ENCODE results near the gene PLCH2. TPM values are rescaled to one million over a fixed set of nuclear protein-coding genes. Genes with fewer than 3 reads are reported as not detected.
A peak's percentile ranks its signal among the peaks of the same experiment; 100 is the strongest.

Gene PLCH2
- total and polyA plus RNA-seq, 2 of the 13 experiments (the other 11 are each of a cell fraction or from before 2014, with no cell fraction given) = 0.15 to 0.67 TPM

DNA sequence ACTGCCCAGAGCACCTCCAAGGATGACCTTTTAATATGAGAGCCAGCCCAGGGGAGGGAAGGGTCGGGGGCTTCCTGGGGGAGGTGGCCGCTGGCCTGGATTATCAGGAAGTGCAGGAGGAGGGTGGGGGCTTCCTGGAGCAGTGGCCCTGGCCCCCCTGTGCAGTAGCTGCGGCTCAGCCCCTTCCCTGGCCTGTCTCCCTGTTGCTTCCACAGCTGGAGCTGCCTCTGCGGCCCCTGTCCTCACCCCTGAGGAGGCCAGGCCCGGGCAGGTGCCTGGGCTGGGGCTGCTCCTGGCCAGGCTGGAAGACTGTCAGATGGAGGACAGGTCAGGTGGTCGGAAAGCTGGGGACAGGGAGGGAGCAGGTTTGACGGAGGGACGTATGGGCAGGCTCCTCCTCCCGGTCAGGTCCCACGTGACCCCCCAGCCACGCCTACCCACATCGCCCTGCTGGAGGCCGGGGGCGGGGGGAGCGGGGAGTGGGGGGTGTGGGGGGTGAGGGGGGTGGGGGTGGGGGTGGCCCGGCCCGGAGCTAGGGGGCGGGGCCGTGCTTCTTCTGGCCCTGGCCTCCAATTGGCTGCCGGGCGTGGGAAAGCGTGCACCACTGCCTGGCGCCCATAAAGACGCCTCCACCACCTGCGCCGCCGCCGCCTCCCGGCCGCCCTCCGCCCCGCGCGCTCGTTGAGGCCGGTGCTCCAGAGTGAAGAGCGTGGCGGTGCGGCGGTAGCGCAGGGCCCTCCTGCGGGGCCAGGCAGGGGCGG, 69.8 kb downstream of the PLCH2 start (continued):
- TF ChIP-seq ARID2 (CRISPR knock-in tag; IDR thresholded peaks at IDR 0.05; ENCODE audit: borderline replicate concordance) (no peak), HCFC1 (IDR thresholded peaks at IDR 0.05; ENCODE audit: low read depth, low read length) (no peak; the same call in 1 of the 2 replicates), RELA (CRISPR knock-in tag; IDR thresholded peaks at IDR 0.05) (no peak), ZFP41 (CRISPR knock-in tag; IDR thresholded peaks at IDR 0.05; ENCODE audit: borderline replicate concordance) (no peak), ZNF75D (CRISPR knock-in tag; IDR thresholded peaks at IDR 0.05; ENCODE audit: borderline replicate concordance) (no peak), EZH2 (conservative IDR thresholded peaks at IDR 0.05; ENCODE audit: low read depth, low read length) (no peak), ZNF260 (CRISPR knock-in tag; IDR thresholded peaks at IDR 0.05; ENCODE audit: borderline replicate concordance, low read depth) (peak; percentile 71; the same call in 1 of the 2 replicates), HHEX (CRISPR knock-in tag; IDR thresholded peaks at IDR 0.05) (no peak), HOXA7 (CRISPR knock-in tag; IDR thresholded peaks at IDR 0.05) (no peak), ZFYVE20 (CRISPR knock-in tag; IDR thresholded peaks at IDR 0.05; ENCODE audit: borderline replicate concordance, low read depth) (no peak), ZNF253 (CRISPR knock-in tag; IDR thresholded peaks at IDR 0.05; ENCODE audit: borderline replicate concordance) (no peak), CREB1 (IDR thresholded peaks at IDR 0.05) (no peak), CREB1 (CRISPR knock-in tag; IDR thresholded peaks at IDR 0.05) (no peak), WIZ (CRISPR knock-in tag; IDR thresholded peaks at IDR 0.05) (no peak), ISL2 (CRISPR knock-in tag; IDR thresholded peaks at IDR 0.05) (0 out of 2 replicates have a peak, but pooled peaks have one; percentile 34)
- TF ChIP-seq, protein P1, sequence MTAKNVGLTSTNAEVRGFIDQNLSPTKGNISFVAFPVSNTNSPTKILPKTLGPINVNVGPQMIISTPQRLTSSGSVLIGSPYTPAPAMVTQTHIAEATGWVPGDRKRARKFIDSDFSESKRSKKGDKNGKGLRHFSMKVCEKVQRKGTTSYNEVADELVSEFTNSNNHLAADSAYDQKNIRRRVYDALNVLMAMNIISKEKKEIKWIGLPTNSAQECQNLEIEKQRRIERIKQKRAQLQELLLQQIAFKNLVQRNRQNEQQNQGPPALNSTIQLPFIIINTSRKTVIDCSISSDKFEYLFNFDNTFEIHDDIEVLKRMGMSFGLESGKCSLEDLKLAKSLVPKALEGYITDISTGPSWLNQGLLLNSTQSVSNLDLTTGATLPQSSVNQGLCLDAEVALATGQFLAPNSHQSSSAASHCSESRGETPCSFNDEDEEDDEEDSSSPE (CRISPR knock-in tag; IDR thresholded peaks at IDR 0.05) = peak; percentile 59
- TF ChIP-seq, protein P2, sequence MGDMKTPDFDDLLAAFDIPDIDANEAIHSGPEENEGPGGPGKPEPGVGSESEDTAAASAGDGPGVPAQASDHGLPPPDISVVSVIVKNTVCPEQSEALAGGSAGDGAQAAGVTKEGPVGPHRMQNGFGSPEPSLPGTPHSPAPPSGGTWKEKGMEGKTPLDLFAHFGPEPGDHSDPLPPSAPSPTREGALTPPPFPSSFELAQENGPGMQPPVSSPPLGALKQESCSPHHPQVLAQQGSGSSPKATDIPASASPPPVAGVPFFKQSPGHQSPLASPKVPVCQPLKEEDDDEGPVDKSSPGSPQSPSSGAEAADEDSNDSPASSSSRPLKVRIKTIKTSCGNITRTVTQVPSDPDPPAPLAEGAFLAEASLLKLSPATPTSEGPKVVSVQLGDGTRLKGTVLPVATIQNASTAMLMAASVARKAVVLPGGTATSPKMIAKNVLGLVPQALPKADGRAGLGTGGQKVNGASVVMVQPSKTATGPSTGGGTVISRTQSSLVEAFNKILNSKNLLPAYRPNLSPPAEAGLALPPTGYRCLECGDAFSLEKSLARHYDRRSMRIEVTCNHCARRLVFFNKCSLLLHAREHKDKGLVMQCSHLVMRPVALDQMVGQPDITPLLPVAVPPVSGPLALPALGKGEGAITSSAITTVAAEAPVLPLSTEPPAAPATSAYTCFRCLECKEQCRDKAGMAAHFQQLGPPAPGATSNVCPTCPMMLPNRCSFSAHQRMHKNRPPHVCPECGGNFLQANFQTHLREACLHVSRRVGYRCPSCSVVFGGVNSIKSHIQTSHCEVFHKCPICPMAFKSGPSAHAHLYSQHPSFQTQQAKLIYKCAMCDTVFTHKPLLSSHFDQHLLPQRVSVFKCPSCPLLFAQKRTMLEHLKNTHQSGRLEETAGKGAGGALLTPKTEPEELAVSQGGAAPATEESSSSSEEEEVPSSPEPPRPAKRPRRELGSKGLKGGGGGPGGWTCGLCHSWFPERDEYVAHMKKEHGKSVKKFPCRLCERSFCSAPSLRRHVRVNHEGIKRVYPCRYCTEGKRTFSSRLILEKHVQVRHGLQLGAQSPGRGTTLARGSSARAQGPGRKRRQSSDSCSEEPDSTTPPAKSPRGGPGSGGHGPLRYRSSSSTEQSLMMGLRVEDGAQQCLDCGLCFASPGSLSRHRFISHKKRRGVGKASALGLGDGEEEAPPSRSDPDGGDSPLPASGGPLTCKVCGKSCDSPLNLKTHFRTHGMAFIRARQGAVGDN (CRISPR knock-in tag; IDR thresholded peaks at IDR 0.05) = 0 out of 2 replicates have a peak, but pooled peaks have one; percentile 74
- TF ChIP-seq, protein P3, sequence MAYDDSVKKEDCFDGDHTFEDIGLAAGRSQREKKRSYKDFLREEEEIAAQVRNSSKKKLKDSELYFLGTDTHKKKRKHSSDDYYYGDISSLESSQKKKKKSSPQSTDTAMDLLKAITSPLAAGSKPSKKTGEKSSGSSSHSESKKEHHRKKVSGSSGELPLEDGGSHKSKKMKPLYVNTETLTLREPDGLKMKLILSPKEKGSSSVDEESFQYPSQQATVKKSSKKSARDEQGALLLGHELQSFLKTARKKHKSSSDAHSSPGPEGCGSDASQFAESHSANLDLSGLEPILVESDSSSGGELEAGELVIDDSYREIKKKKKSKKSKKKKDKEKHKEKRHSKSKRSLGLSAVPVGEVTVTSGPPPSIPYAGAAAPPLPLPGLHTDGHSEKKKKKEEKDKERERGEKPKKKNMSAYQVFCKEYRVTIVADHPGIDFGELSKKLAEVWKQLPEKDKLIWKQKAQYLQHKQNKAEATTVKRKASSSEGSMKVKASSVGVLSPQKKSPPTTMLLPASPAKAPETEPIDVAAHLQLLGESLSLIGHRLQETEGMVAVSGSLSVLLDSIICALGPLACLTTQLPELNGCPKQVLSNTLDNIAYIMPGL (CRISPR knock-in tag; IDR thresholded peaks at IDR 0.05; ENCODE audit: borderline replicate concordance in 1 of 2, low read depth in 1 of 2) = peak; percentile 0 to 40; a peak in 1 of 4 replicates

Measured in HepG2 (cell line).